Endothelial cell of umbilical vein (primary cell): ENCODE measurements around the gene NT5C3A. TPM values are rescaled to one million over a fixed set of nuclear protein-coding genes. Genes with fewer than 3 reads are reported as not detected.

Experiments
- BruUV-seq: library from RNA; stranded (reverse); fragments of 400-500 nt; replicated peaks from 2 replicates; lab custom pipeline; 2021; lab: Mats Ljungman, UMichigan
- CTCF ChIA-PET: fragments of 300-600, 350-600 bp; sonication (Branson Sonifier 250); formaldehyde crosslinking; loops from one replicate; lab custom pipeline; 2021; ENCODE audit warnings: antibody characterized with exemption, inconsistent platforms; lab: Charles Lee
- POLR2A ChIA-PET: fragments of 300-600, 350-600 bp; sonication (Branson Sonifier 250); formaldehyde crosslinking; loops from one replicate; lab custom pipeline; 2021; ENCODE audit warnings: antibody characterized with exemption, inconsistent platforms; lab: Charles Lee
- DNase-seq: peaks from one replicate; pipeline ENCODE4 v3.0.0-alpha.2; 2011; ENCODE audit warnings: low read depth, low spot score
- FAIRE-seq: peaks from 2 replicates; lab custom pipeline; 2011; peaks lifted over from hg19 to GRCh38; lab: Jason Lieb, UNC
- H2AFZ ChIP-seq: 2 replicates; pipeline ENCODE4 v1.6.0; 2012; ENCODE audit warnings: low read depth, low read length, control low read depth, inconsistent platforms
- H3K27ac ChIP-seq: 2 replicates; pipeline ENCODE4 v1.5.1; 2011; ENCODE audit warnings: low read depth, mild to moderate bottlenecking, control low read depth, low read length, moderate library complexity; ENCODE audit not compliant: insufficient read depth
- H3K27me3 ChIP-seq, 2 experiments: 2 replicates each; pipeline versions ENCODE4 v1.6.0 to v1.6.1; 2011; ENCODE audit warnings: low read length in 2 of 2, mixed read lengths in 1 of 2; ENCODE audit not compliant: control insufficient read depth in 2 of 2, insufficient read depth in 2 of 2
- H3K36me3 ChIP-seq, 2 experiments: 2 replicates in 1 of 2; 3 replicates in 1 of 2; pipeline ENCODE4 v1.5.1; 2011; ENCODE audit warnings: low read length in 2 of 2, mild to moderate bottlenecking in 1 of 2, moderate library complexity in 1 of 2; ENCODE audit not compliant: control insufficient read depth in 2 of 2, insufficient read depth in 2 of 2; ENCODE audit errors: extremely low read depth in 1 of 2
- H3K4me1 ChIP-seq: 3 replicates; pipeline ENCODE4 v1.5.1; 2011; ENCODE audit warnings: mild to moderate bottlenecking, low read length; ENCODE audit not compliant: control insufficient read depth, insufficient read depth; ENCODE audit errors: extremely low read depth
- H3K4me2 ChIP-seq: 2 replicates; pipeline ENCODE4 v1.6.1; 2011; ENCODE audit warnings: low read length, control low read depth, mixed read lengths; ENCODE audit not compliant: insufficient read depth
- H3K4me3 ChIP-seq, 3 experiments: fragments of 200-600 bp in 1 of 3; sonication (generic), shearing (Covaris generic) in 1 of 3; replicated peaks in 1 of 3; 2 replicates each; pipeline ENCODE4 v1.5.1; 2011 to 2016; ENCODE audit warnings: control low read depth in 3 of 3, low read length in 3 of 3, mild to moderate bottlenecking in 2 of 3, inconsistent platforms in 1 of 3, low read depth in 1 of 3, moderate library complexity in 1 of 3; ENCODE audit not compliant: insufficient read depth in 1 of 3
- H3K79me2 ChIP-seq: 2 replicates; pipeline ENCODE4 v1.6.0; 2012; ENCODE audit warnings: low read length, inconsistent platforms; ENCODE audit not compliant: control insufficient read depth, insufficient read depth
- H3K9ac ChIP-seq: replicated peaks from 2 replicates; pipeline ENCODE3; 2011; ENCODE audit warnings: low read length, control low read depth; ENCODE audit not compliant: insufficient read depth; ENCODE audit errors: extremely low read depth
- H3K9me1 ChIP-seq: replicated peaks from 3 replicates; pipeline ENCODE4 v1.6.0; 2011; ENCODE audit warnings: mild to moderate bottlenecking, low read length; ENCODE audit not compliant: control insufficient read depth, insufficient read depth; ENCODE audit errors: extremely low read depth
- H3K9me3 ChIP-seq: replicated peaks from 2 replicates; pipeline ENCODE4 v1.5.1; 2012; ENCODE audit warnings: low read length, inconsistent platforms; ENCODE audit not compliant: control insufficient read depth, insufficient read depth
- H4K20me1 ChIP-seq: replicated peaks from 2 replicates; pipeline ENCODE3; 2011; ENCODE audit warnings: mild to moderate bottlenecking, low read length; ENCODE audit not compliant: control insufficient read depth, insufficient read depth; ENCODE audit errors: extremely low read depth
- EZH2 ChIP-seq: IDR thresholded peaks from 2 replicates; pipeline ENCODE4 v1.6.1; 2012; ENCODE audit warnings: borderline replicate concordance, low read depth, mild to moderate bottlenecking, moderate library complexity, low read length, inconsistent platforms; ENCODE audit not compliant: severe bottlenecking
- FOS ChIP-seq: IDR thresholded peaks from 2 replicates; pipeline ENCODE4 v1.6.1; 2011; ENCODE audit warnings: mild to moderate bottlenecking, low read length, moderate library complexity, borderline replicate concordance; ENCODE audit not compliant: insufficient read depth
- GATA2 ChIP-seq: IDR thresholded peaks from 2 replicates; pipeline ENCODE4 v1.7.0; 2011; ENCODE audit warnings: low read depth, mild to moderate bottlenecking, moderate library complexity, mixed read lengths, low read length; ENCODE audit not compliant: insufficient read length, insufficient read depth
- JUN ChIP-seq: IDR thresholded peaks from 2 replicates; pipeline ENCODE4 v1.6.1; 2011; ENCODE audit warnings: borderline replicate concordance, low read depth; ENCODE audit not compliant: insufficient read length, insufficient read depth
- MAX ChIP-seq: IDR thresholded peaks from 2 replicates; pipeline ENCODE4 v1.6.1; 2011; ENCODE audit not compliant: insufficient read depth, insufficient read length
- MYC ChIP-seq: IDR thresholded peaks from one replicate; pipeline ENCODE4 v1.6.1; 2011; ENCODE audit warnings: mild to moderate bottlenecking, low read depth, low read length
- POLR2A ChIP-seq: IDR thresholded peaks from 2 replicates; pipeline ENCODE4 v1.6.1; 2012; ENCODE audit warnings: low read depth, mild to moderate bottlenecking, control low read depth, low read length
- POLR2AphosphoS5 ChIP-seq: IDR thresholded peaks from 2 replicates; pipeline ENCODE4 v1.6.1; 2012; ENCODE audit warnings: low read depth, mild to moderate bottlenecking, control low read depth, low read length, moderate library complexity; ENCODE audit not compliant: insufficient read depth
- dilution Hi-C: fragments of 300-500 bp; cut with MboI; formaldehyde crosslinking; loops from one replicate; pipeline ENCODE4 v1.15.0; 2019; ENCODE audit warnings: low sequenced_read_pairs; ENCODE audit not compliant: extremely low pct_ligation_motif_present
- intact Hi-C: fragments of 100-400 bp; cut with micrococcal nuclease; formaldehyde crosslinking; loops from one replicate; pipeline ENCODE4 v1.10.0; 2022
- polyA plus RNA-seq, 4 experiments: library from polyadenylated mRNA; depleted of rRNA in 3 of 4; stranded (reverse) in 3 of 4; unstranded in 1 of 4; fragments of >200 nt; gene quantifications; 2 replicates each; pipeline versions ENCODE4 v1.2.1 to v1.2.3, GENCODE V29; 2011 to 2012; ENCODE audit warnings: missing spikeins in 1 of 4
- total RNA-seq: library from RNA; stranded (reverse); gene quantifications from 2 replicates; pipeline ENCODE4 v1.2.3, GENCODE V29; 2021
- TF ChIP-seq, protein P1 (sequence below), 2 donors: IDR thresholded peaks; 1 replicate in 1 of 2; 2 replicates in 1 of 2; pipeline ENCODE4 v1.5.1; 2011; ENCODE audit warnings: low read length in 2 of 2, mild to moderate bottlenecking in 2 of 2, moderate library complexity in 2 of 2, control low read depth in 1 of 2, inconsistent platforms in 1 of 2, low read depth in 1 of 2; ENCODE audit not compliant: insufficient read depth in 1 of 2; ENCODE audit errors: extremely low read depth in 1 of 2

Gene NT5C3A
- total and polyA plus RNA-seq, 2 donors (not counting 3 experiments of a cell fraction or from before 2014, with no cell fraction given) = 7.1 to 22.6 TPM

- Histone ChIP-seq H3K27me3 (no peaks in the 10 kb centered on the region), H3K79me2 (peaks cover 88% of the 10 kb centered on the region), H3K4me1 (no peaks in the 10 kb centered on the region), H3K36me3 (no peaks in the 10 kb centered on the region), H3K9ac (no peak overlapping the region), H4K20me1 (peaks cover 6% of the 10 kb centered on the region), H3K4me2 (no peak overlapping the region), H3K4me3 (no peak overlapping the region), H3K9me3 (no peaks in the 10 kb centered on the region), H2AFZ (no peak overlapping the region), H3K27ac (no peak overlapping the region), H3K9me1 (no peaks in the 10 kb centered on the region)
- FAIRE-seq = no peak
- intact Hi-C loops = no loop called here
- DNase-seq = no peak
- no peak for TF ChIP-seq MAX
- TF ChIP-seq POLR2AphosphoS5 = no peak
- TF ChIP-seq JUN = no peak
- no peak for TF ChIP-seq EZH2
- no peak for TF ChIP-seq GATA2
- TF ChIP-seq, protein P1, sequence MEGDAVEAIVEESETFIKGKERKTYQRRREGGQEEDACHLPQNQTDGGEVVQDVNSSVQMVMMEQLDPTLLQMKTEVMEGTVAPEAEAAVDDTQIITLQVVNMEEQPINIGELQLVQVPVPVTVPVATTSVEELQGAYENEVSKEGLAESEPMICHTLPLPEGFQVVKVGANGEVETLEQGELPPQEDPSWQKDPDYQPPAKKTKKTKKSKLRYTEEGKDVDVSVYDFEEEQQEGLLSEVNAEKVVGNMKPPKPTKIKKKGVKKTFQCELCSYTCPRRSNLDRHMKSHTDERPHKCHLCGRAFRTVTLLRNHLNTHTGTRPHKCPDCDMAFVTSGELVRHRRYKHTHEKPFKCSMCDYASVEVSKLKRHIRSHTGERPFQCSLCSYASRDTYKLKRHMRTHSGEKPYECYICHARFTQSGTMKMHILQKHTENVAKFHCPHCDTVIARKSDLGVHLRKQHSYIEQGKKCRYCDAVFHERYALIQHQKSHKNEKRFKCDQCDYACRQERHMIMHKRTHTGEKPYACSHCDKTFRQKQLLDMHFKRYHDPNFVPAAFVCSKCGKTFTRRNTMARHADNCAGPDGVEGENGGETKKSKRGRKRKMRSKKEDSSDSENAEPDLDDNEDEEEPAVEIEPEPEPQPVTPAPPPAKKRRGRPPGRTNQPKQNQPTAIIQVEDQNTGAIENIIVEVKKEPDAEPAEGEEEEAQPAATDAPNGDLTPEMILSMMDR (IDR thresholded peaks at IDR 0.05; ENCODE audit: extremely low read depth in 1 of 2, insufficient read depth in 1 of 2, low read depth in 1 of 2, low read length in 2 of 2) = no peak
- TF ChIP-seq MYC = no peak
- no peak for TF ChIP-seq POLR2A
- no peak for TF ChIP-seq FOS
- CTCF ChIA-PET = interaction anchor here (1.7 to 2.8 kb wide), 4 partner anchors 11 to 202 kb away, joined by 4 to 12 read pairs (median 10); no protein-coding TSS in a partner anchor
- POLR2A ChIA-PET = no interaction called here
- dilution Hi-C loops = no loop called here
- BruUV-seq = no TSS peak
Measured at GRCh38 chr7:33048257-33048656, 14.3 kb downstream of the NT5C3A start.
